Spleen (tissue), 3 donors: ENCODE measurements around the gene EEF1AKMT1.

Experiments used
- POLR2A ChIP-seq, 3 donors: fragments of 450-650 bp; IDR thresholded peaks; one replicate each; pipeline ENCODE4 v1.5.1; 2017; ENCODE audit warnings: antibody characterized with exemption in 3 of 3, mild to moderate bottlenecking in 1 of 3
- POLR2AphosphoS5 ChIP-seq, 3 donors: sonication (generic); formaldehyde crosslinking; IDR thresholded peaks; one replicate each; pipeline ENCODE4 v1.5.1; 2017; ENCODE audit warnings: antibody characterized with exemption in 3 of 3

- TF ChIP-seq POLR2A (IDR thresholded peaks at IDR 0.05) (no peak), POLR2AphosphoS5 (IDR thresholded peaks at IDR 0.05) (no peak)
Observed at GRCh38 chr13:20789665-20790064, 15.9 kb upstream of the EEF1AKMT1 start.
